Colon (tissue), 2 donors: ENCODE data around the gene CSRP3.

Experiments
- FAIRE-seq: peaks from 2 replicates; lab custom pipeline; 2012; peaks lifted over from hg19 to GRCh38; lab: Jason Lieb, UNC
- donor health status: control.
- donor health status: control.

CSRP3 gene

DNA sequence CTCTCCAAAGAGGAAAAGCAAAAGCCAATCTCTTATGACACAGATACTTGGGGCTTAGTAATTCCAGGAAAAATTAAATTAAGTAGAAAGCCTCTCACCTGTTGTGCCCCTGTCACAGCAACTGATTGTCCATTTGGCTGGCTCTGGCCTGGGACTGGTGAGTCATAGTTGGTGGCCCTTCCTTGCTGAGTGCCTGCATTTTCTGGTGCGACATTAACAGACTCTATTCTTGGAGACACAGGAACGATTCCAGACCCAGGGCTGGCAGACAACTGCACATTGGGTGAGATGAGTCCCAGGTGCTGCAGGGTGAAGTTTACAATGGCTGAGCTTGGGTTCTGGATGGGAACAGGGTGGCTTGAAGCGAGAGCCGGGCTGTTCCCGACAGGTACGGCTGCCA, 23.3 kb upstream of the CSRP3 start:
- no peak for FAIRE-seq

DNA sequence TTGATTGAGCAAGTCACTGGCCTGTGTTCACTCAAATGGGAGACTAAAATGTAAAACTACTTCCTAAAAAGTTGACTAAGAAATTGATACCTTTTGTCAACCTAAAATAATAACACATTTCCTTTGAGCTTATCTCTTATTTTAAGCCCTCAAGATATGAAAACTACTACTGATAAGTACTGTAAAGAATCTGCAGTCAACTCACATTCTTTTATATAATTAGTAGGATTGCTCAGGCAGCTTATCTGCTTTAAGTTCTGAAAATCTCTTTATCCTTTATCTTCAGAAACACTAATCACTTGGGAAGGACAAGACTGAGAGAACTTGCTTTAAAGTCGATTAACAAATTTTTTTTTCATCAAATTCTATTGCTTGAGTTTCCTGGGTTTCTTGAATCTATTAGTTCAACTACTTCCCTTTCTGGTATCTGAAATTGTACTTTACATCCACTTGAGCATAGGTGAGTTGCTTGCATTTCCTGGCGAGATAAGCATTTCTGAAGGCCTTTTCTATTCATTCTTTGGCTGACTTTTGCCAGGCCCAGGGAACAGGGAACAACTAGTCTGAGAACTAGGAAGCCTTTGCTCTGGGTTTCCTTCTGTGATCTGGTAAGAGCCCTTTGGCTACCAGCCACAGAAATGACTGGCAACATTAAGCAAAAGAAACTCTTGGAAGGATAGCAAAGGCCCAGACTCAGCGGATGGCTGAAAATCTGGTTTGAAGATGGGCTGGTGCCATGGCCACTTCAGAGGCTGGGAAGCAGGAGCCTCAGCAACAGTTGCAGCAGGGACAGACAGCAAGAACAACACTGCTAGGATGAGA, 19.3 kb upstream of the CSRP3 start:
- no peak for FAIRE-seq

DNA sequence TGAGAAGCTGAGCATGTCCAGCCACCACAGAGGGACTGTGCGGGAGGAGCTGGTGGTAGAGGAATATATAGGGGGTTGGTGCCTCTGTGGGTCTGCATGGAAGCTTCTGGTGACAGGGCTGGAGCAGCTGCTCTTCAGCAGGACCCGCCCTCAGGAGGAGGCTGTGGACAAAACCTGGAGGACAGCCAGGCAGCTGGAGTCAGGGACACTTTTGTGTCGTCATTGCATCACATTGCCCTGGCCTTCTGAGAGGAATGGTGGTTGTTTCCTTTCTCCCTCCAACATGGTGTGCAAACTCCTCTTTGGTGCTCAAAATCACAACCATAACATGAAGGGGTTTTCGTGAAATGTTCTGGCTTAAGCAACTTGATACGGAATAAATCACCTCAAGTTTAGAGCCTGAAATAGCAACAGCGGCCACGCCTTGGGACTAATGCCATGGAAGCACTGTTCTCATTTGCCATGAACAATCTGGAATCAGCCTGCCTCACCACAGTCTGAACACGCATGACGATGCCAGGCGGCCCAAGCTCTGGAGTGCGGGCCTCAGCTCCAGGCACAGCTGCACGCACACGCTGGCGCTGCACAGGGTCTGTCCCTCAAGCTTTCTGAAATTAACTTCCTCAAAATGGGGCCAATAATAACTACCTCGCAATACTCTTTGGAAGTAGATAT, 17.1 kb upstream of the CSRP3 start:
- no peak for FAIRE-seq

DNA sequence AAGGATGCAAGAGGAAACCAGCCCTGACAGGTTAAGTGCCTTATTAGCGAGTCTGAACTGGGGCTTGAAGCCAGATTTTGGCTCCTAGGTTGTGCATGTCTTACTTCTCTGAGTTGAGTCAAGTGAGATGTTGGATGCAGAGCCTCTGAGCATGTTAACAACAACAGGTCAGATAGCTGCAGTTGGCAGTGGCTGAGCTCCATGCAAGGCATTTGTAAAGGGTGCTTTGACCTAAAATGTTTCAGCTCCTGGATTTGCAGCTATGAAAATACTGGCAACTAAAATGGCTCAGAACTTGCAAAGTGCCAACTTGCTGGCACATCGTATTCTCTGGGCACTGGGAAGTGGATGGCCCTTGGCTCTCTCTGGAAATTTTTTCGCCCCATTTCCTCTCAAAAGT, 16.4 kb upstream of the CSRP3 start:
- no peak for FAIRE-seq

- no peak for FAIRE-seq
Measured at GRCh38 chr11:19216709-19217374, 15.1 kb upstream of the CSRP3 start.

- no peak for FAIRE-seq
Measured at GRCh38 chr11:19216021-19216420, 14.2 kb upstream of the CSRP3 start.

DNA sequence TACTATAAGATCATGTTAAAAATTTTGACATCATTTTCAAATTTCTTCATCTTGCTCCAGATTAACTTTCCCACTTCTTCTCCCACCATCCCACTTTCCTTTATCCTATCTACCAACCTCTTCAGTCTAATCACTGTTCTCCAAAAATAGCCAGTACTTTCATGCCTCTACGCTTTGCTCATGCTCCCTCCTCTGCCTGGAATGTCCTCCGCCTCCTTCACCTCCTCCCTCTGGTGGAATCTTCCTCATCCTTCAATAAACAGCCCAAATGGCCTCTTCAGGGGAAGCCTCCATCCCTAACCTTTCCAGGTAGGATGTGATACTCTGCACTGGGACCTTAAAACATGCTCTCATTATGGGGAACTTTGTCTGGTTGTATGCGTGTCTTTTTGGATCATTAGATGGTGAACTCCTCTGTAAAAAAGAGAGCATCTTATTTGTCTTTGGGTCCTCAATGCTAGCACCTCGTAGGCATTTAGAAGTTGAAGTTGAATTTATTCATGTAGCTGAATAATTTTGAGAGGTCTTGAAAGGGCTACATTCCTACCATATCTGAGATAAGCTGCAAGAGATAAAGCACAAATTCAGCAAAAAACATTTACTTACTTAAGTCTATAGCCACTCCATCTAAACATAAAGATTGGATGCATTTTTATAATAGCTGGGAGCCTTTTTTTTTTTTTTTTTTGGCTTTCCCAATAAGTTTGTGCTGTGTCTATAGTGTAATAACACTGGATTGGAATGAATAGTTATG, 8.0 kb upstream of the CSRP3 start:
- no peak for FAIRE-seq

GRCh38 chr11:19208959-19209546, 7.3 kb upstream of the CSRP3 start:
- FAIRE-seq: no peak

- no peak for FAIRE-seq
Measured at GRCh38 chr11:19208181-19208580, 6.4 kb upstream of the CSRP3 start.

- FAIRE-seq: no peak
Measured at GRCh38 chr11:19204836-19205235, 3.1 kb upstream of the CSRP3 start.

GRCh38 chr11:19200410-19201201, 1.2 kb downstream of the CSRP3 start:
- no peak for FAIRE-seq

DNA sequence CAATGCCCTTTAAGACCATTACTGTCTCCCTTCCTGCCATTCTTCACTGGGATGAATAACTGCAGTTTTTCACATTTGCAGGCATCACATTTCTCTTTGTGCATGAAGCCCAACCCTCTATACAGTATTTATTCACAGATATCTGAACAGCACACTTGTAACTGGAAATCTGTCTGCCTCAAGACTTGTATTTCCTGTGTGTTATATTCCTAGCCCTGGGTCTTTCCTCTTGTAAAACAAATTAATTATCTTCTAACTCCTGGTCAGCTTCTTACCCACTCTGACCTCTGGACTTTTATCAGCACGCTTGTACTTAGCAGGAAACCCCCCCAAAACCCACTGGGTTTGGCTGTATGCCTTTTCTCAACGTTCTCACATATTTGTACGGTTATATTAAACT, 2.0 kb downstream of the CSRP3 start:
- no peak for FAIRE-seq

- FAIRE-seq: no peak
Measured at GRCh38 chr11:19199048-19199447, 2.7 kb downstream of the CSRP3 start.

DNA sequence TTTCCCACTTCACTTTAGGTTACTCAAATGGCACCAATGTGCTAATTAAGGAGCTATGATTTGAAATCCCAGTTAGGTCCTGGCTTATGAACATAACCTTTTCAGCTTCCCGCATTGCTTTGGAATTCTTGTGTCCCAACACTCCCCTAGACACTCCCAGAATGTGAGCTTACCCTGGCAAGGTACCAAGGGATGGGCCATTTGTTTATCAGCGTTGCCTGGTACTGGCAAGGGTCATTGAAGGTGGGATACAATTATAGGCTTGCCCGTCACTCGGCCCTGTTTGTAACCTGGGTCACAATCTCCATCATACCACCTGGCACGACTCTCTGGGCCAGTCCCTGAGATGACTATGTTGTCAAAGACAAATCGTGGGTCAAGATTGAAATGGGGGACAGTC, 5.4 kb downstream of the CSRP3 start:
- FAIRE-seq: no peak

DNA sequence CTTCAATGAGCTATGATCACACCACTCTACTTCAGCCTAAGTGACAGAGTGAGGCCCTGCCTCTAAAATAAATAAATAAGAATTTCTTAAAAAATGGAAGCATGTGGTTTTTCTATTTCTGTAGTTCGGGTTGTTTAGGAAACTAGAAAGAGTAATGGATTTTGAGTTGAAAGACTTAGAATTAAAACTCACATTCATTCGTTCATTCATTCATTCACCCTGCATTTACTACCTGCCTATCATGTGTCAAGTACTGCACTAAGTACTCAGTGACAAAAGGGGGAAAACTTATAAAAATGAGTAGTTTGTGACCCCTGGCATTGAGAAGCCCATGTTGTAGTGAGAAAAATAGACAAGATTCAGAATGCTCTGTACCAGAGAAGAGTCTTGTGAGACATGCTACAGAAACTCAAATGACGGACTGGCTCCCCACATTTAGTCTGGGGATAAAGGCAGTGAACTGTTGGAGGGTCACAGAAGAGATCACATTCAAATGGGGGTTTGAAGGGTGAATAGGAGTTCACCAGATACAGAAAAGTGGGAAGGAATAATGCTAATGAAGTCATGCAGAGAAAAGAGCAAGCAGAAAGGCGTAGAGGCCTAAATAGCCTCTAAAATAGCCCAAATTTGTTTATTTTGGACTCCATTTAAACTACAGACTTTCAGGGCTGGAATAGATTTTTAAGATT, 7.0 kb downstream of the CSRP3 start:
- FAIRE-seq: no peak

DNA sequence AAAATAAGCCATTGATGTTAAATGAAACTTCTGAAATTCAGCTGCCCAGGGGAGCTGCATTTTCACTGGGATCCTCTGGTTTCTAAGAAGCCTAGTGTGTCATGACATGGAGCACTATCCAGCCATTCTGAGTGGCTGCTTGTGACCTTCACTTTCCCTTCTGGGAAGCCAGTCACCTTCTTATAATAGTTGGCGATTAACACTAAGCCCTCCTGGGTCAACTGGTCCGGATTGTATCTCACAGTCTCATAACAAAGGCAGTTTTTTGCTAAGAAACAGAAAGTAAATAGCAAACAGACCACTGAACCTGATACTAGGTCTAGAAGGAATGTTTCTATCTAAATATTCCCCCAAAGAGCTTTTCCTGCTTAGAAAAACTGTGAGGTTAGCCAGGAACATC, 7.9 kb downstream of the CSRP3 start:
- FAIRE-seq: no peak

DNA sequence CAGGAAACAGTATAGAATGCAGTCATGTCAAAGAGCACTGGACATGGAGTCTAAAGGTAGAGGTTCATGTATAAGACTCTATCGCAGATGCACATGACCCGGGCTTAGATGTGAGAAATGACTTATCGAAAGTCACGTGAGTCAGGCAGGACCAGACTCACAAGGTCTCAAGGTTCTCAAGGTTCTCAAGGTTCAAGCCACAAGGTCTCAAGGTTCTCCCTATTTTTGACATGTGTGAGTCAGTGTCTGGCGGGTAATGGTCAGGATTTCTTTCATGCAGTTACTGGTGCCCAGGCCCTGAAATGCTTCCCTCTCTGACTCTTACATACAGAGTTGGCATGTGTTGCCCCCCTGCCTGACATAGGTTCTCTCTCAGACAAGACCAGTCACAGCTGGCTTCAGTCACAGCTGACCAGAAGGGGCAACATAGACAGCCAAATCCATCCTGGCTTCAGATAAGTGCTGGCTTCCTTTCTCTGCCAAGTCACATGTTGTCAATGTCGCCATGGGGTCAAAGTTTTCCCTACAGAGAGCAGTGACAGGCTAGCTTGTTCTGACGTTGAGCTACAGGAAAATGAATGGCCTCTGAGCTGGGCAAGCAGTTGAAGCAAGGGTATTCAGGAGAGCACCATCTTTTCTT, 10.1 kb downstream of the CSRP3 start:
- FAIRE-seq: no peak

DNA sequence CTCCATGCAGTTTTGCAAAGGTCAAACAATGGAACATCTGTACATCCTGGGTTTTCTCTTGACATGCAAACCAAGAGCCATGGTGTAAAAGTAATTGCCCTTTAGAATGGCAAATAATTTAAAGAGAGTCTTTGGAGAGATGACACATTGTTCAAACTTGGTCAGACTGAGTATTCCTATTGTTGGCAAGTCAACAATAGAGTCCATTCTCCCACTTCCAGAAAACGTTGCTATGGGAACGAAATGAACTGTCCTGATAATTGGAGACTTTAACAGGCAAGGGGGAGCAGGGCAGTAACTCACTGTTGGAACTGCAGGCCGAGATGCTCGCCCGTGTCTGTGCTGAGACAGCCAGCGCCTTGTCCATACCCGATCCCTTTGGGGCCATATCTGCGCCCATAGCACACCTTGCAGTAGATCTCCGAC, 13.9 kb downstream of the CSRP3 start:
- no peak for FAIRE-seq

DNA sequence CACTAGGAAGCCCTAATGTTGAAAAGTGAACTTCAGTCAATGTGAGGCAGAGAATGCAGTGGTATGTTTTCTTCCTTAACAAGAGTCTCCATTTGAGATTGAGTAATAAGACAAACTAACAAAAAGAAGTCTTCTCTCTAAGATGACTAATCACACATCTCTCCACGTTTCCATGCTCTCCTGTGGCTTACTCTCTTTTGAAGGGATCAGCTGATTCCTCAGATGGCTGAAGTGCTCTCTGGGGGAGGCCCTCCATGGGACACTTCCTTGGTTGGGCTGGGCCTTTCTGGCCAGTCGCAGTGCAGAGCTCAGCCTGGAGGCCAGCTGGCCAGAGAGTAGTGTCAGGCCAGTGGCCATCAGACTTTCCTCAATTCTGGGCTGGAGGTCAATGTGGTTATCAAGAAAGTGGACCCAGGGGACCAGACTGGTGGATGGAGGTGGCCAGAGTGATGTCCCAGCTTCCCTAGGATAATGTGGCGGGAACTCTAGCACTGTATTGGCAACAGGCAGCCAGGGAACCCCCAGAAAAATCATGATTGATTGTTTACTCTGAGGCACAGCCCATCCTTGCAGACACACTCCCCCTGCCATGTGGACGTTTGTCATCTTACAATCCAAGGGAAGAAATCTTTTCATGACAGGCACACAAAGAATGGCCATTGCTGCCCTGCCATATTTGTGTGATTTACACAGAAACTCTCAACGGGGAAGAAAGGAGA, 14.5 kb downstream of the CSRP3 start:
- FAIRE-seq: no peak
